Central memory CD8-positive, alpha-beta T cell (primary cell): Measurements from ENCODE around the gene IFNGR1.
A peak's percentile ranks its signal among the peaks of the same experiment; 100 is the strongest.
"Not testable (repeated sequence)": the region's sequence is repeated elsewhere in the genome, so short reads cannot be mapped to it uniquely, and the experiment has no call there.

ENCODE experiments used
- ATAC-seq: fragments of 150-1000 bp; cut with Tn5 transposase; replicated peaks from 2 replicates; pipeline ENCODE4 v1.10.0; 2022; ENCODE audit warnings: mild to moderate bottlenecking, moderate FRiP score, moderate number of reproducible peaks; ENCODE audit not compliant: poor library complexity, severe bottlenecking; ENCODE audit errors: extremely low read depth
- DNase-seq, 2 donors: peaks; one replicate each; pipeline ENCODE4 v3.0.0; 2021; ENCODE audit warnings: low spot score in 2 of 2
- H3K27ac Mint-ChIP-seq: one replicate; pipeline ENCODE4 v1.8.0; 2022; ENCODE audit warnings: low read depth, mild to moderate bottlenecking, moderate library complexity, mixed read lengths
- H3K27me3 Mint-ChIP-seq: one replicate; pipeline ENCODE4 v1.8.0; 2022; ENCODE audit warnings: mixed read lengths
- H3K36me3 Mint-ChIP-seq: one replicate; pipeline ENCODE4 v1.8.0; 2022; ENCODE audit warnings: mild to moderate bottlenecking, moderate library complexity, mixed read lengths; ENCODE audit not compliant: insufficient read depth
- H3K4me1 Mint-ChIP-seq: one replicate; pipeline ENCODE4 v1.8.0; 2022; ENCODE audit warnings: mixed read lengths
- H3K4me3 Mint-ChIP-seq: one replicate; pipeline ENCODE4 v1.8.0; 2022; ENCODE audit warnings: mild to moderate bottlenecking, moderate library complexity, mixed read lengths
- H3K9me3 Mint-ChIP-seq: one replicate; pipeline ENCODE4 v1.8.0; 2022; ENCODE audit warnings: mixed read lengths

The IFNGR1 gene

DNA sequence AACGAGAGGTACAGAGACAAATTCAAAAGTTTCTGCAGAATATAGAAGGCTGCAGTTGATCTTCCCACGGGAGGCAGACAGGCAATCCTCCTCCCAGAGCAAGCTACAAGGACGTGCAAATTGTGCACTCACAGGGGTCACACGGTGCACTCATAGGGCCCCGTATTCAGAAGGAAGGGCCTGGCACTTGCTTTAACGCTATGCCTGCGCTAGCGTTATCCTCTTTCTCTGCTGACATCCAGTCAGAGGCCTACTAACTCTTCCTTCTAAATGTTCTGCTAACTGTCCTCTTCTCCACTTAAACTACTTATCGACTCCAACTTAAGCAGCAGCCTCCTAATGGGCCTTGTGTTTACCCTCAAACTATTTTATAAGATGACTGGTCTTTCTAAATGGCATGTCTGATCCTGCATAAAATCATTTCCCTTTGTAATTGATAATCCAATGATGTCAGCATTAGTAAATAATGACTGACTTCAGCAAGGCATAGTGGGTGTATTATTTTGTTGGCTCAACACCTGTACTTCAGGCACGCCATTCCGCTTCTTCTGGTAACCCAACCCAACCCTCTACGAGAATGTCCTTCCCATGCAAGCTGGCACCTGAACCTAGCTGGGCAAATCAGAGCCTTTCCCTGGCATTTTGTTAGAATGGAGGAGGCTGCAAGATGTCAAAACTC lies 2.2 kb downstream of the IFNGR1 start:
- DNase-seq (no peak), ATAC-seq (no peak)
- peak overlapping the region; percentile 96 for H3K27ac Mint-ChIP-seq
- H3K36me3 Mint-ChIP-seq: peaks cover 16% of the 10 kb centered on the region
- no peaks in the 10 kb centered on the region for H3K9me3 Mint-ChIP-seq
- peaks cover 71% of the 10 kb centered on the region for H3K4me1 Mint-ChIP-seq
- no peaks in the 10 kb centered on the region for H3K27me3 Mint-ChIP-seq
- H3K4me3 Mint-ChIP-seq: peak overlapping the region; percentile 98

DNA sequence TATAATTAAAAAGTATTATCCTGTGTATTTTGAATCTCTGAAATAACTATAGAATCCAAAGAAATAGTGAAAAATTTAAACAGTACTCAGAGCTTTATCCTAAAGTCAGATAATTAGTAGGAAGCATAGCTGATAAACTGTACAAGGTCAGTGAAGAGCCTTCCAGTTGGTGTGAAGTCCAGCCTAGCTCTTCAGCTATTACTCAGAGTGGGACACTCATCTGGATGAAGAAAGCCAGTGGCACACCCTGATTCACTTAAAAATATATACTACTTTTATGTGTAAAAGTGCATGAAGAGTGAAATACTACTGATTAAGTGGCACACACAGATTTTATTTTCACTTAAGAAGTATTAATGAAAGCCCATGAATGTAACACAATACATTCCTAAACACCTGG lies 3.1 kb downstream of the IFNGR1 start:
- Mint-ChIP-seq H3K4me1 (peaks cover 80% of the 10 kb centered on the region), H3K27ac (peak overlapping the region; percentile 33), H3K27me3 (no peaks in the 10 kb centered on the region), H3K36me3 (peaks cover 16% of the 10 kb centered on the region), H3K9me3 (no peaks in the 10 kb centered on the region), H3K4me3 (peak overlapping the region; percentile 98)
- ATAC-seq (no peak), DNase-seq (no peak)

DNA sequence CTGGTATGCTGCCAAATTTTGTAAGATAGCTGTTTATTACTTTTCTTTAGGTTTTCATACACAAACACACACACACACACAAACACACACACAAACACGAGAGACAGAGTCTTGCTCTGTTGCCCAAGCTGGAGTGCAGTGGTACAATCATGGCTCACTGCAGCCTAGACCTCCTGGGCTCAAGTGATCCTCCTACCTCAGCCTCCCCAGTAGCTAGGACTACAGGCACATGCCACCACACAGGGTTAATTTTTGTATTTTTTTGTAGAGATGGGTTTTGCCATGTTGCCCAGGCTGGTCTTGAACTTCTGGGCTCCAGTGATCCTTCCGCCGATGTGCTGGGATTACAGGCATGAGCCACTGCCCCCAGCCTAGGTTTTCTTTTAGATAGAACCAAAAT lies 3.6 kb downstream of the IFNGR1 start:
- Mint-ChIP-seq H3K36me3 (peaks cover 16% of the 10 kb centered on the region), H3K4me3 (peak overlapping the region; percentile 20), H3K4me1 (peaks cover 82% of the 10 kb centered on the region)
- not testable (repeated sequence) for H3K27ac Mint-ChIP-seq, ATAC-seq, DNase-seq, H3K27me3 Mint-ChIP-seq, H3K9me3 Mint-ChIP-seq

DNA sequence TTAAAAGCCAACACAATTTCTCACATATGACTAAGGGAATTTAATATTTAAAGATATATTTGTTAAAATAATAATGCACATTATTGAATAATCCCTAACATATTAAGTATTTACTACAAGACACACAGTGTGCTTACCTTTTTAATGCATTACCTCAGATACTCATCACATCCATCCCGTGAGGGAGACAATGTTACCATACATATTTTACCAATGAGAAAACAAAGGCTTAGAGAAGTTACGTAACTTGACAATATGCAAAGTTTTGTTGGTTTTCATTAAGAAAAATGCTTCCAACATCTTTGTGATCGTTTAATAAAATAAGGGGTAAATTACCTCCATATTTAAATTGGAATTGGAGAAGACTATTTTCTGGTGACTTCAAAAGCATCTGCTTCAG lies 4.3 kb downstream of the IFNGR1 start:
- H3K27me3 Mint-ChIP-seq: no peaks in the 10 kb centered on the region
- H3K36me3 Mint-ChIP-seq: peaks cover 16% of the 10 kb centered on the region
- no peaks in the 10 kb centered on the region for H3K9me3 Mint-ChIP-seq
- no peak overlapping the region for H3K27ac Mint-ChIP-seq
- DNase-seq: no peak
- no peak for ATAC-seq
- H3K4me1 Mint-ChIP-seq: peaks cover 82% of the 10 kb centered on the region
- H3K4me3 Mint-ChIP-seq: no peak overlapping the region

DNA sequence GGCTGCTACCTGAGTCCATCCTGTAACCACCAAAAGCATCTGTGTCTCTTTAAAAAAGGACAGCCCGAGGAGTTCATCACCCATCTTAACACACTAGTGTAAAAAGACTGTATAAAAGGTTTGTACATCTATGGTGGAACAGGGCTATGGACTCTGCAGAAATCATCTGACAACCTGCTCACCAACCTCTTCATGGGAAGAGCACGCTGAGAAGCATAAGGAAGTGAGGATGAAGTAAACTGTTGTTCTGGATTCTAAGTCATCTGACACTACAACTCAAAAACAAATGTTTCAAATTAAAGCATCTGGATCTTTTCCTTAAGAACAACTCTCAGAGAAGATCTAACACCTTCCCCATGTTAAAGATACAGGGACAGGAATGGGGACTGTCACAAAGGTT lies 5.4 kb downstream of the IFNGR1 start:
- ATAC-seq (no peak), DNase-seq (no peak)
- Mint-ChIP-seq H3K4me1 (peaks cover 89% of the 10 kb centered on the region), H3K9me3 (no peaks in the 10 kb centered on the region), H3K27ac (no peak overlapping the region), H3K4me3 (peak overlapping the region; percentile 24), H3K27me3 (no peaks in the 10 kb centered on the region), H3K36me3 (peaks cover 18% of the 10 kb centered on the region)

DNA sequence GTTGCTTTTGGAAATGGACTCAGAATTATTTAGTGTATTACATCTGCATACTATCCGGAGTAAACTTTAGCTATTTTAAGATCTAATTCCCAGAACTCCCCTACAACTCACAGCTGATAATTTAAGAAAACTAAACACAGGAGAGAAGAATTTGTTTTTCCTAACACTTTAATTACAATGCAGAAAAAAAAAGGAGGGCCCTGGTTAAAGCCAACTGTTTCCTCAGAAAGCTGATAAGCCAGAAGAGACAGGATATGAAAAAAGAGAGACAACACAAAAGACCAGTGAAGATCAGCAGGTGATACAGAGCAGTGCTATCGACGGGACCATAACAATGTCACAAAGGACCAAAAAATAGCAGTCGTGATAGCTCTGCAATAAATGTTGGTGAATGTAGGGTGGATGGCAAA lies 5.8 kb downstream of the IFNGR1 start:
- H3K36me3 Mint-ChIP-seq: peaks cover 13% of the 10 kb centered on the region
- H3K4me3 Mint-ChIP-seq: peak overlapping the region; percentile 24
- no peaks in the 10 kb centered on the region for H3K9me3 Mint-ChIP-seq
- no peak for ATAC-seq
- no peak for DNase-seq
- peaks cover 90% of the 10 kb centered on the region for H3K4me1 Mint-ChIP-seq
- peak overlapping the region; percentile 33 for H3K27ac Mint-ChIP-seq
- no peaks in the 10 kb centered on the region for H3K27me3 Mint-ChIP-seq

DNA sequence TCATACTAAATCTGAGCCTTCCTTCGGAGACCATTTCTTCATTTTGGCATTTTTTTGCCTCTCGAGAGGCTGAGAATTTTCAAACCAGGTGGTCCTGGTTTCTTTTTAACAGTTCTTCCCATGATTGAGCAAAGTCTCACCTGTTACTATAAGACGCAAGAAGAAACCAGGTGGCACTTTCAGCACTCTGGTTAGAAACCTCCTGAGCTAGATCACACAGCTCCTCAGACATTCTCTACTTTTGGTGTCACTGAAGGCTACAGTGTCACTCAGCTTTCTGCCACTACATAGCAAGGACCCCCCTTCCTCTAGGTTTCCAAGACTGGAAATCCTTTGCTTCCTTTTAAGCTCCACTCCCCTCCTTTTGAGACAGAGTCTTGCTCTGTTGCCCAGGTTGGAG lies 7.3 kb downstream of the IFNGR1 start:
- DNase-seq (no peak), ATAC-seq (no peak)
- H3K27ac Mint-ChIP-seq: no peak overlapping the region
- peaks cover 14% of the 10 kb centered on the region for H3K36me3 Mint-ChIP-seq
- peak overlapping the region; percentile 2 for H3K4me3 Mint-ChIP-seq
- H3K9me3 Mint-ChIP-seq: no peaks in the 10 kb centered on the region
- H3K27me3 Mint-ChIP-seq: no peaks in the 10 kb centered on the region
- H3K4me1 Mint-ChIP-seq: peaks cover 86% of the 10 kb centered on the region

DNA sequence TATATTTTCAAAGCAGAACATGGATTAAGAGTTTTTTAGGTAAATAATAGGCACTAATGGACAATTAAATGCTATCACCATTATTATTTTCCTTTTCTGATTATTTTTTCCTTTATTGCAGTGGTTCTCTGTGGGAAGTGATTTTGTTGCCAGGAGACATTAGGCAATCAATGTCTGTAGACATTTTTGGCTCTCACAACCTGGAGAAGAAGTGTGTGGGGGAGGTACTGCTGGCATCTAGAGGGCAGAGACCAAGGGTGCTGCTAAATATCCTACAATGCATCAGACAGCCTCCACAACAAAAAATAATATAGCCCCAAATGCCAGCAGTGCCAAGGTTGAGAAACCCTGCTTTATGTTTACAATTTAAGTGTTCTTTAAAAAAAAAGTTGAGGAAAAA lies 8.3 kb downstream of the IFNGR1 start:
- Mint-ChIP-seq H3K27me3 (no peaks in the 10 kb centered on the region), H3K36me3 (peaks cover 14% of the 10 kb centered on the region), H3K9me3 (no peaks in the 10 kb centered on the region), H3K27ac (peak overlapping the region; percentile 61), H3K4me3 (no peak overlapping the region), H3K4me1 (peaks cover 82% of the 10 kb centered on the region)
- ATAC-seq (no peak), DNase-seq (no peak)

DNA sequence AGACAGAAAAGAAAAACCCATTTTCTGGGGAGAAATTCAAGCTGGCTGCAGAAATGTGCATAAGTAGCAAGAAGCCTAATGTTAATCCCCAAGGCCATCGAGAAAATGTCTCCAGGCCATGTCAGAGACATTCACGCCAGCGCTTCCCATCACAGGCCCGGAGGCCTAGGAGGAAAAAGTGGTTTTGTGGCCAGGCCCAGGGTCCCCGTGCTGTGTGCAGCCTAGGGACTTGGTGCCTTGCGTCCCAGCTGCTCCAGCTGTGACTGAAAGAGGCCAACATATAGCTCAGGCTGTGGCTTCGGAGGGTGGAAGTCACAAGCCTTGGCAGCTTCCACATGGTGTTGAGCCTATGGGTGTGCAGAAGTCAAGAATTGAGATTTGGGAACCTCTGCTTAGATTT lies 10.9 kb downstream of the IFNGR1 start:
- no peaks in the 10 kb centered on the region for H3K27me3 Mint-ChIP-seq
- no peak for DNase-seq
- no peak for ATAC-seq
- H3K9me3 Mint-ChIP-seq: no peaks in the 10 kb centered on the region
- peaks cover 35% of the 10 kb centered on the region for H3K36me3 Mint-ChIP-seq
- no peak overlapping the region for H3K27ac Mint-ChIP-seq
- H3K4me1 Mint-ChIP-seq: peaks cover 70% of the 10 kb centered on the region
- no peak overlapping the region for H3K4me3 Mint-ChIP-seq

DNA sequence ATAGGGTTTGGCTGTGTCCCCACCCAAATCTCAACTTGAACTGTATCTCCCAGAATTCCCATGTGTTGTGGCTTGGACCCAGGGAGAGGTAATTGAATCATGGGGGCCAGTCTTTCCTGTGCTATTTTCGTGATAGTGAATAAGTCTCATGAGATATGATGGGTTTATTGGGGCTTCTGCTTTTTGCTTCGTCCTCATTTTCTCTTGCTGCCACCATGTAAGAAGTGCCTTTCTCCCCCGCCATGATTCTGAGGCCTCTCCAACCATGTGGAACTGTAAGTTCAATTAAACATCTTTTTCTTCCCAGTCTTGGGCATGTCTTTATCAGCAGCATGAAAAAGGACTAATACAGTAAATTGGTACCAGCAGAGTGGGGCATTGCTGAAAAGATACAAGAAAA lies 11.7 kb downstream of the IFNGR1 start:
- H3K4me3 Mint-ChIP-seq, DNase-seq, H3K27me3 Mint-ChIP-seq, ATAC-seq, H3K9me3 Mint-ChIP-seq: not testable (repeated sequence)
- peak overlapping the region; percentile 14 for H3K27ac Mint-ChIP-seq
- H3K36me3 Mint-ChIP-seq: peaks cover 35% of the 10 kb centered on the region
- peaks cover 64% of the 10 kb centered on the region for H3K4me1 Mint-ChIP-seq

DNA sequence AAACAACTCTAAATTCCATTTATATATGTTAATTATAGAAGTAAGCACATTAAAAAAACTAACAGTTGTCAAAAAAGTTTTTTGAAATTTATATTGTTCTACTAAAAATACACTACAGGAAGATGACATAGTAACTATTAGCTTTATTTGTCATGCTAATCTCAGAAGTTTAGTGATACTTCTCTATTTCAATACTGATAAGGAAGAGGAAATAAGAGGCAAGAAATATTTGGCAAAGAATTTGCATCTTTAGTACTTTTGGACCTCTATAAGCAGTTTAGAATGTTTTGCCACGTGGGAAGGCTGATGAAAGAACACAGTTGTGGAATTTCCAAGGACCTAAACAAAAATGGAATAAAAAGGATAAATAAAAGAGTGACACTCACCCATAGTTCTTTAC lies 12.6 kb downstream of the IFNGR1 start:
- Mint-ChIP-seq H3K4me3 (no peak overlapping the region), H3K4me1 (peaks cover 57% of the 10 kb centered on the region), H3K27ac (no peak overlapping the region), H3K27me3 (no peaks in the 10 kb centered on the region), H3K9me3 (no peaks in the 10 kb centered on the region), H3K36me3 (peaks cover 39% of the 10 kb centered on the region)
- ATAC-seq: no peak
- DNase-seq: no peak

DNA sequence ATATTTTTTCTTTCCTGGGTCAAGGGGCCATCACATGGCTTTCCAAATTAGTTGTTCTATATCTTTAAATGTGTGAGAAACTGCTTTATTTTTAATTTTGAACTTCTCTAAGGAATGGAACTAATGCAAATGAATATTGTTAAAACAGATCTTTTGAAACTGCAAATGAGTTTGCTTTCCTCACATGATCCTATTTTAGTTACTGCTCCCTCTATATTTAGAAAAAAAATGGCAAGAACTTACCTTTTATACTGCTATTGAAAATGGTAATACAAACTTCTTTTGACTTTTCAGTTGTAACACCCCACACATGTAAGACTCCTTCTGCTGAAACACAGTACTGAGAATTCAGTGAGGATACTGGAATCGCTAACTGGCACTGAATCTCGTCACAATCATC lies 15.9 kb downstream of the IFNGR1 start:
- H3K27me3 Mint-ChIP-seq: no peaks in the 10 kb centered on the region
- peaks cover 23% of the 10 kb centered on the region for H3K4me1 Mint-ChIP-seq
- no peaks in the 10 kb centered on the region for H3K9me3 Mint-ChIP-seq
- peaks cover 46% of the 10 kb centered on the region for H3K36me3 Mint-ChIP-seq
- no peak for ATAC-seq
- DNase-seq: no peak
- no peak overlapping the region for H3K4me3 Mint-ChIP-seq
- H3K27ac Mint-ChIP-seq: no peak overlapping the region

DNA sequence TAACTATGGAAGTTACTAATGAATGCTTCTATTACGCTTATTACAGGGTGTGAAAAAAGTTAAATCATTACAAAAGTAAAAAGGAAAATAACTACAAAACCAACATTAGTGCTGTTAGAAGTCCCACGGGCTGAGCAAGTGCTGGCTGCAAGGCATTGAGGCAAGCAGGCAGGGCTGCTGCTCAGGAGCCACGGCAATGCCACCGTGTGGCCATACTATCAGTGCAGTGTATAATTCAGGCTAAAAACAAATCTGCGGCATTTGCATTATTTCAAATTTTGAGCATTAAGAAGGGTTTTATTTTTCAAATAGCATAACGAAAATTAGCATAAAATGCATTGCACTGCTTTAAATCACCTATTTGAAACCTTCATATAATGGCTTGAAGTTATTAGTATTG lies 17.1 kb downstream of the IFNGR1 start:
- no peaks in the 10 kb centered on the region for H3K9me3 Mint-ChIP-seq
- no peak for DNase-seq
- H3K4me1 Mint-ChIP-seq: peaks cover 20% of the 10 kb centered on the region
- H3K27me3 Mint-ChIP-seq: no peaks in the 10 kb centered on the region
- H3K4me3 Mint-ChIP-seq: no peak overlapping the region
- H3K27ac Mint-ChIP-seq: no peak overlapping the region
- peak; percentile 65 for ATAC-seq
- peaks cover 50% of the 10 kb centered on the region for H3K36me3 Mint-ChIP-seq
